ENCODE results near the gene SAP130. TPM values are rescaled to one million over a fixed set of nuclear protein-coding genes. Genes with fewer than 3 reads are reported as not detected.

The SAP130 gene
- total and polyA plus RNA-seq, 4 donors, result 3.3 to 5.3 (median 4.5) TPM

DNA sequence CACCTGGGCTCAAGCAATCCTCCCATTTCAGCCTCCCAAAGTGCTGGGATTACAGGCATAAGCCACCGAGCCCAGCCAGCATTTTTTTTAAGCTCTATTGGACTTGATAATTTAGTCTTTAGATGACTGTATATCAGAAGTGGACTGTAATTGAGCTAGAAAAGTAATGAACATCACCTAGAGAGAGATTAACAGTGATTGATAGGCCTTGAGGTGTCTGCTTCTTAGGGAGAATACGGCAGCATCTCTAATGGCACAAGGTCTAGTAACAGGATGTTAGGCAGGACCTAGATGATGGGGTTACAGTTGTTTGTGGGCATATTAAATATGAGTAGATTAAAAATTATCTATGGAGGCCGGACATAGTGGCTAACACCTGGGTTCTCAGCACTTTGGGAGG is 45.4 kb upstream of the SAP130 start:
- no peak for TF ChIP-seq FOXA1 (IDR thresholded peaks at IDR 0.05)
- no peak for DNase-seq (ENCODE audit: low spot score)
- H3K27me3 ChIP-seq (ENCODE audit: control insufficient read depth in 4 of 4, insufficient read depth in 4 of 4, low read length in 3 of 4), result no peaks in the 10 kb centered on the region
- H3K4me1 ChIP-seq (ENCODE audit: control insufficient read depth in 4 of 4, insufficient read depth in 4 of 4, low read length in 3 of 4), result no peaks in the 10 kb centered on the region
- H3K4me3 ChIP-seq (ENCODE audit: low read depth in 1 of 3, low read length in 3 of 3), result no peak overlapping the region
- no peak overlapping the region for H3K27ac ChIP-seq (ENCODE audit: low read depth in 1 of 2, low read length in 2 of 2)
- H3K36me3 ChIP-seq (ENCODE audit: control insufficient read depth in 4 of 4, insufficient read depth in 3 of 4, low read depth in 1 of 4, low read length in 3 of 4), result no peaks in the 10 kb centered on the region
- H3K9me3 ChIP-seq (ENCODE audit: control insufficient read depth in 4 of 4, low read length in 3 of 4), result no peaks in the 10 kb centered on the region
- 86% methylated on average over 3 of the region's 3 CpGs for WGBS
- H3K9ac ChIP-seq (ENCODE audit: low read depth in 1 of 2, low read length in 2 of 2), result no peak overlapping the region

DNA sequence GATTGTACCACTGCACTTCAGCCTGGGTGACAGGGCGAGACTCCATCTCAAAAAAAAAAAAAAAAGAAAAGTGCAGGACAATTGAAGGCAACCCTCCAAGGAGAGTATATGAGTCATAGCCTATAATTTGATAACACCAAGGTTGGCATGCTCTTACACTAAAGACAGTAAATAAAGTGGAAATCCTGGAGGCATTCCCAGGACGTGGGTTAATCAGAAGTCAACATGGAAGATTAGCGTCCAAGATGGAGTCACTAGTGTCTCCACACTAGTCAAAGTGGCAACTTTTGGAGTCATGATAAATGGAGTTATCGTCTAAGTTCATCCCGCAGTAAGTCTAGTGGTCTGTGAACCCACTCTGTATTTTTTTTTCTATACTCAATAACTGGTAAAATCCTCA is 41.9 kb upstream of the SAP130 start:
- Histone ChIP-seq H3K36me3 (ENCODE audit: control insufficient read depth in 4 of 4, insufficient read depth in 3 of 4, low read depth in 1 of 4, low read length in 3 of 4) (no peaks in the 10 kb centered on the region), H3K9ac (ENCODE audit: low read depth in 1 of 2, low read length in 2 of 2) (no peak overlapping the region), H3K4me3 (ENCODE audit: low read depth in 1 of 3, low read length in 3 of 3) (no peak overlapping the region), H3K27ac (ENCODE audit: low read depth in 1 of 2, low read length in 2 of 2) (no peak overlapping the region), H3K9me3 (ENCODE audit: control insufficient read depth in 4 of 4, low read length in 3 of 4) (no peaks in the 10 kb centered on the region), H3K4me1 (ENCODE audit: control insufficient read depth in 4 of 4, insufficient read depth in 4 of 4, low read length in 3 of 4) (no peaks in the 10 kb centered on the region), H3K27me3 (ENCODE audit: control insufficient read depth in 4 of 4, insufficient read depth in 4 of 4, low read length in 3 of 4) (no peaks in the 10 kb centered on the region)
- 83% methylated on average over 5 of the region's 5 CpGs for WGBS
- DNase-seq (ENCODE audit: low spot score), result no peak
- TF ChIP-seq, protein P1, sequence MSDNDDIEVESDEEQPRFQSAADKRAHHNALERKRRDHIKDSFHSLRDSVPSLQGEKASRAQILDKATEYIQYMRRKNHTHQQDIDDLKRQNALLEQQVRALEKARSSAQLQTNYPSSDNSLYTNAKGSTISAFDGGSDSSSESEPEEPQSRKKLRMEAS (IDR thresholded peaks at IDR 0.05), result no peak
- TF ChIP-seq, protein P2, sequence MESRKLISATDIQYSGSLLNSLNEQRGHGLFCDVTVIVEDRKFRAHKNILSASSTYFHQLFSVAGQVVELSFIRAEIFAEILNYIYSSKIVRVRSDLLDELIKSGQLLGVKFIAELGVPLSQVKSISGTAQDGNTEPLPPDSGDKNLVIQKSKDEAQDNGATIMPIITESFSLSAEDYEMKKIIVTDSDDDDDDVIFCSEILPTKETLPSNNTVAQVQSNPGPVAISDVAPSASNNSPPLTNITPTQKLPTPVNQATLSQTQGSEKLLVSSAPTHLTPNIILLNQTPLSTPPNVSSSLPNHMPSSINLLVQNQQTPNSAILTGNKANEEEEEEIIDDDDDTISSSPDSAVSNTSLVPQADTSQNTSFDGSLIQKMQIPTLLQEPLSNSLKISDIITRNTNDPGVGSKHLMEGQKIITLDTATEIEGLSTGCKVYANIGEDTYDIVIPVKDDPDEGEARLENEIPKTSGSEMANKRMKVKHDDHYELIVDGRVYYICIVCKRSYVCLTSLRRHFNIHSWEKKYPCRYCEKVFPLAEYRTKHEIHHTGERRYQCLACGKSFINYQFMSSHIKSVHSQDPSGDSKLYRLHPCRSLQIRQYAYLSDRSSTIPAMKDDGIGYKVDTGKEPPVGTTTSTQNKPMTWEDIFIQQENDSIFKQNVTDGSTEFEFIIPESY (IDR thresholded peaks at IDR 0.05), result no peak
- TF ChIP-seq GABPA (IDR thresholded peaks at IDR 0.05 in 1 of 2, conservative IDR thresholded peaks at IDR 0.05 in 1 of 2) (no peak), NR2F2 (IDR thresholded peaks at IDR 0.05) (no peak), FOXA1 (IDR thresholded peaks at IDR 0.05) (no peak), JUND (IDR thresholded peaks at IDR 0.05) (no peak)

DNA sequence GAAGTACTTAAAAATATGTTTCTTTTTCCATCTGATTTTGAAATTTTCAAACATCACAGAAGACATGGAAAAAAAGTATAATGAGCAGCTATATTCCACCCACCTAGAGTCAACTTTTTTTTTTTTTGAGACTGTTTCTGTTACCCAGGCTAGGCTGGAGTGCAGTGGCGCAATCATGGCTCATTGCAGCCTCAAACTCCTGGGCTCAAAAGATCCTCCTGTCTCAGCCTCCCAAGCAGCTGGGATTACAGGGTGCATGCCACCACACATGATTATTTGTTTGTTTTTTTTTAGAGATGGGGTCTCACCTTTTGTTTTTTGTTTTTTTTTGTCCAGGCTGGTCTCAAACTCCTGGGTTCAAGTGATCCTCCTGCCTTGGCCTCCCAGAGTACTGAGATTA is 36.5 kb upstream of the SAP130 start:
- TF ChIP-seq NR2F2 (IDR thresholded peaks at IDR 0.05) (no peak), HNF4A (conservative IDR thresholded peaks at IDR 0.05) (no peak), TAF1 (conservative IDR thresholded peaks at IDR 0.05) (no peak), RAD21 (IDR thresholded peaks at IDR 0.05) (no peak), EGR1 (IDR thresholded peaks at IDR 0.05; ENCODE audit: low read depth in 2 of 2) (no peak), HNF4G (IDR thresholded peaks at IDR 0.05) (no peak), FOXA1 (IDR thresholded peaks at IDR 0.05) (no peak)
- TF ChIP-seq, protein P3, sequence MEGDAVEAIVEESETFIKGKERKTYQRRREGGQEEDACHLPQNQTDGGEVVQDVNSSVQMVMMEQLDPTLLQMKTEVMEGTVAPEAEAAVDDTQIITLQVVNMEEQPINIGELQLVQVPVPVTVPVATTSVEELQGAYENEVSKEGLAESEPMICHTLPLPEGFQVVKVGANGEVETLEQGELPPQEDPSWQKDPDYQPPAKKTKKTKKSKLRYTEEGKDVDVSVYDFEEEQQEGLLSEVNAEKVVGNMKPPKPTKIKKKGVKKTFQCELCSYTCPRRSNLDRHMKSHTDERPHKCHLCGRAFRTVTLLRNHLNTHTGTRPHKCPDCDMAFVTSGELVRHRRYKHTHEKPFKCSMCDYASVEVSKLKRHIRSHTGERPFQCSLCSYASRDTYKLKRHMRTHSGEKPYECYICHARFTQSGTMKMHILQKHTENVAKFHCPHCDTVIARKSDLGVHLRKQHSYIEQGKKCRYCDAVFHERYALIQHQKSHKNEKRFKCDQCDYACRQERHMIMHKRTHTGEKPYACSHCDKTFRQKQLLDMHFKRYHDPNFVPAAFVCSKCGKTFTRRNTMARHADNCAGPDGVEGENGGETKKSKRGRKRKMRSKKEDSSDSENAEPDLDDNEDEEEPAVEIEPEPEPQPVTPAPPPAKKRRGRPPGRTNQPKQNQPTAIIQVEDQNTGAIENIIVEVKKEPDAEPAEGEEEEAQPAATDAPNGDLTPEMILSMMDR (IDR thresholded peaks at IDR 0.05; ENCODE audit: low read depth, low read length, missing input control), result no peak
- TF ChIP-seq, protein P2 (IDR thresholded peaks at IDR 0.05), result no peak
- no peaks in the 10 kb centered on the region for H3K9me3 ChIP-seq (ENCODE audit: control insufficient read depth in 4 of 4, low read length in 3 of 4)
- H3K27ac ChIP-seq (ENCODE audit: low read depth in 1 of 2, low read length in 2 of 2), result no peak overlapping the region
- H3K9ac ChIP-seq (ENCODE audit: low read depth in 1 of 2, low read length in 2 of 2), result no peak overlapping the region
- WGBS, result 96% methylated on average over 1 of the region's 1 CpG
- H3K4me3 ChIP-seq (ENCODE audit: low read depth in 1 of 3, low read length in 3 of 3), result no peak overlapping the region
- no peaks in the 10 kb centered on the region for H3K27me3 ChIP-seq (ENCODE audit: control insufficient read depth in 4 of 4, insufficient read depth in 4 of 4, low read length in 3 of 4)
- no peaks in the 10 kb centered on the region for H3K36me3 ChIP-seq (ENCODE audit: control insufficient read depth in 4 of 4, insufficient read depth in 3 of 4, low read depth in 1 of 4, low read length in 3 of 4)
- H3K4me1 ChIP-seq (ENCODE audit: control insufficient read depth in 4 of 4, insufficient read depth in 4 of 4, low read length in 3 of 4), result no peaks in the 10 kb centered on the region
- DNase-seq (ENCODE audit: low spot score), result no peak
